HG03521 (cell line): ENCODE data around the gene ACAP2.
A peak's percentile ranks its signal among the peaks of the same experiment; 100 is the strongest.
"Not testable (repeated sequence)": the region's sequence is repeated elsewhere in the genome, so short reads cannot be mapped to it uniquely, and the experiment has no call there.

Experiments used
- ATAC-seq: cut with Tn5 transposase; IDR thresholded peaks from one replicate; pipeline ENCODE4 v1.9.1; 2021; ENCODE audit warnings: mild to moderate bottlenecking, moderate library complexity; ENCODE audit not compliant: unreplicated experiment

The ACAP2 gene, protein sequence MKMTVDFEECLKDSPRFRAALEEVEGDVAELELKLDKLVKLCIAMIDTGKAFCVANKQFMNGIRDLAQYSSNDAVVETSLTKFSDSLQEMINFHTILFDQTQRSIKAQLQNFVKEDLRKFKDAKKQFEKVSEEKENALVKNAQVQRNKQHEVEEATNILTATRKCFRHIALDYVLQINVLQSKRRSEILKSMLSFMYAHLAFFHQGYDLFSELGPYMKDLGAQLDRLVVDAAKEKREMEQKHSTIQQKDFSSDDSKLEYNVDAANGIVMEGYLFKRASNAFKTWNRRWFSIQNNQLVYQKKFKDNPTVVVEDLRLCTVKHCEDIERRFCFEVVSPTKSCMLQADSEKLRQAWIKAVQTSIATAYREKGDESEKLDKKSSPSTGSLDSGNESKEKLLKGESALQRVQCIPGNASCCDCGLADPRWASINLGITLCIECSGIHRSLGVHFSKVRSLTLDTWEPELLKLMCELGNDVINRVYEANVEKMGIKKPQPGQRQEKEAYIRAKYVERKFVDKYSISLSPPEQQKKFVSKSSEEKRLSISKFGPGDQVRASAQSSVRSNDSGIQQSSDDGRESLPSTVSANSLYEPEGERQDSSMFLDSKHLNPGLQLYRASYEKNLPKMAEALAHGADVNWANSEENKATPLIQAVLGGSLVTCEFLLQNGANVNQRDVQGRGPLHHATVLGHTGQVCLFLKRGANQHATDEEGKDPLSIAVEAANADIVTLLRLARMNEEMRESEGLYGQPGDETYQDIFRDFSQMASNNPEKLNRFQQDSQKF

DNA sequence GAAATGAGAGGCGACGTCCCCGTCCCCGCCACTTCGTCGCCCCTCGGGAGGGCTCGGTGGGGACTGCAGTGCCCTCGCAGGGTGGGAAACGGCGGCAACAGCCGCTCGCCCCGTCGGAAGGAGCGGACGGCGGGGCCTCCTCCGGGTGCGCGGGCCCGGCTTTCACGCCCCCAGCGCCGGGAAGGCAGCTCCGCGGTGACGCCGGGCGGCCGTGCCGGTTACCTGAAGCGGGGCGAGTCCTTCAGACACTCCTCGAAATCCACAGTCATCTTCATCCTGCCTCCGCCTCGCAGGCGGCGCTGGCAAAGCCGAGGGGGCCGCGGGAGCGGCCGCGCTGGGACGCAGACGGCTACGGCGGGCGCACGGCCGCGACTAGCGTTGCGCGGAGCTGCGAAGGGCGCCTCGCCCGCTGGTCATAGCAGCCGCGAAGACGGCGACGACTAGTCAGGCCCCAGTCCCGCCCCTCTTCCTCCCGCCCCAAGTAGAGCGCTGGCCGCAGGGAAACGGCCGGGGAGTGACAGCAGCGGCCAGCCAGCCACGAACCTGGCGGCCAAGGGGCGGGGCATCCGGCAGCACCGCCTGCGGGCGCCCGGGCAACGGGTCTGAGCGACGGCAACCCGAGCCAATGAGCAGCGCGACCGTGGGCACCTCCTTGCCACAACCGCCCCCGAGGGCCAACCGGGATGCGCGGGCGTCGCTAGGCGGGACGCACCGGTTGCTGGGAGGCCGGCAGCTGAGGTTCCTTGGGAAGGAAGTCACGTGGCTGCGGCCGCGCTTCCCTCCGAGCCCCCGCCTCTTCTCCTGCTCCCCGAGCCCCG, at the start of gene ACAP2:
TSS of gene ACAP2 (minus strand) at position 448 of the 818 bp plus-strand sequence. CDS start at position 275, 173 bp downstream.
- peak; percentile 91 for ATAC-seq

GRCh38 chr3:195475614-195476013, 32.8 kb upstream of the ACAP2 start:
- no peak for ATAC-seq

DNA sequence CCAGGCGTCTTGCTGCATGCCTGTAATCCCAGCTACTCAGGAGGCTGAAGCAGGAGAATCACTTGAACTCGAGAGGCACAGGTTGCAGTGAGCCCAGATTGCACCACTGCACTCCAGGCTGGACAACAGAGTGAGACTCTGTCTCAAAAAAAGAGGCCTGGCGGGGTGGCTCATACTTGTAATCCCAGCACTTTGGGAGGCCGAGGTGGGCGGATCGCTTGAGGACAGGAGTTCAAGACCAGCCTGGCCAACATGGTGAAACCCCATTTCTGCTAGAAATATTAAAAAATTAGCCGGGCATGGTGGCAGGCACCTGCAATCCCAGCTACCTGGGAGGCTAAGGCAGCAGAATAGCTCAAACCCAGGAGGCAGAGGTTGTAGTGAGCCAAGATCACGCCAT, 32.3 kb upstream of the ACAP2 start:
- ATAC-seq, result not testable (repeated sequence)

- ATAC-seq, result no peak
These were observed 26.0 kb upstream of the ACAP2 start for GRCh38 chr3:195468841-195469240.

GRCh38 chr3:195468391-195468776, 25.6 kb upstream of the ACAP2 start:
- ATAC-seq, result no peak

DNA sequence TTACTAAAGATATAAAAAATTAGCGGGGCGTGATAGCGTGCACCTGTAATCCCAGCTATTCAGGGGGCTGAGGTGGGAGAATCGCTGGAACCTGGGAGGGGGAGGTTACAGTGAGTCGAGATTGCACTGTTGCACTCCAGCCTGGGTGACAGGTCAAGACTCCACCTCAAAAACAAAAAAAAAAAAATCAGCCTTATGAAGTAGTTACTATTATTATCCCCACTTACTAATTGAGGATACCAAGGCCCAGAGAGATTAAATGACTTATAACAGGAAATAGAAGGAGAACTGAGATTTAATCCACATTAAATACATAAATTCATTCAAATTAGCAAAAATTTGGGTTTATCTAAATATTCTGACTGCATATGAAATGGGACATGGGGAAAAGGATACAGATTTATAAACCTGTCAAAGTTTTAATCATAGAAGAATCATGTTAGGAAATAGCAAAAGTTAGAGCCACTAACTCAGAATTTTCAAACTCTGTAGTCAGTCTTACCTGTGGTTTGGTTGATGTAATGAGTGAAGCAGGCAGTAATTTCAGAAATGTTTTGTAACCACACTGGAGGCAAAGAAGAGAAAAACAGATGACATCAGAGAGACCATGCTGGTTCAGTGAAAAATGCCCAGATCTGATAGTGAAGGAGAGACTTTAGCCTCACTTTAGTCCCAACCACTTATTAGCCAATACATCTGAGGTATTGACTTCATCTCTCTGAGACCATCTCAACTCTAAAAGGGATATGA, 25.0 kb upstream of the ACAP2 start:
- ATAC-seq, result no peak

DNA sequence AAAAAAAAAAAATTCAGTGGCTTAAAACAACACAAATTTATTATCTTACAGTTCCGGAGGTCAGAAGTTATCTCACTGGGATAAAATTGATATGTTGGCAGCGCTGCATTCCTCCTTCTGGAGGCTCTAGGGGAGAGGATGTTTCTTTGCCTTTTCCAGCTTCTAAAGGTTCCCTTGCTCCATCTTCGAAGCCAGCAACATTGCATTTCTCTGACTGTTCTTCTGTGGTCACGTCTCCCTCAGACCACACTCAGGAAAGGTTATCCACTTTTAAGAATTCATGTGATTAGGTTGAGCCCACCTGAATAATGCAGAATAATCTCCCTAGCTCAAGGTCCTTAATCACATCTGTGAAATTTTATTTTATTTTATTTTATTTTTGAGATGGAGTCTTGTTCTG, 23.4 kb upstream of the ACAP2 start:
- ATAC-seq, result no peak

DNA sequence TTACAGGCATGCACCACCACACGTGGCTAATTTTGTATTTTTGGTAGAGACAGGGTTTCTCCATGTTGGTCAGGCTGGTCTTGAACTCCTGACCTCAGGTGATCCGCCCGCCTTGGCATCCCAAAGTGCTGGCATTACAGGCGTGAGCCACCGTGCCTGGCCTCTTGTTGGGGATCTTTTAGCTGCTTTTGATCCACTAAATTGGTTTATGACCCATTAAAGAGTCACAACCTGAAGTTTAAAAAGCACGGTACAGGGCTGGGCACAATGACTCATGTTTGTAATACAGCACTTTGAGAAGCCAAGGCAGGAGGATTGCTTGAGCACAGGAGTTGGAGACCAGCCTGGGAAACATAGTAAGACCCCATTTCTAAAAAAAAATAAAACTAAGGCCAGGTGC, 20.1 kb upstream of the ACAP2 start:
- not testable (repeated sequence) for ATAC-seq

- no peak for ATAC-seq
These were observed 19.4 kb upstream of the ACAP2 start for GRCh38 chr3:195462308-195462610.

DNA sequence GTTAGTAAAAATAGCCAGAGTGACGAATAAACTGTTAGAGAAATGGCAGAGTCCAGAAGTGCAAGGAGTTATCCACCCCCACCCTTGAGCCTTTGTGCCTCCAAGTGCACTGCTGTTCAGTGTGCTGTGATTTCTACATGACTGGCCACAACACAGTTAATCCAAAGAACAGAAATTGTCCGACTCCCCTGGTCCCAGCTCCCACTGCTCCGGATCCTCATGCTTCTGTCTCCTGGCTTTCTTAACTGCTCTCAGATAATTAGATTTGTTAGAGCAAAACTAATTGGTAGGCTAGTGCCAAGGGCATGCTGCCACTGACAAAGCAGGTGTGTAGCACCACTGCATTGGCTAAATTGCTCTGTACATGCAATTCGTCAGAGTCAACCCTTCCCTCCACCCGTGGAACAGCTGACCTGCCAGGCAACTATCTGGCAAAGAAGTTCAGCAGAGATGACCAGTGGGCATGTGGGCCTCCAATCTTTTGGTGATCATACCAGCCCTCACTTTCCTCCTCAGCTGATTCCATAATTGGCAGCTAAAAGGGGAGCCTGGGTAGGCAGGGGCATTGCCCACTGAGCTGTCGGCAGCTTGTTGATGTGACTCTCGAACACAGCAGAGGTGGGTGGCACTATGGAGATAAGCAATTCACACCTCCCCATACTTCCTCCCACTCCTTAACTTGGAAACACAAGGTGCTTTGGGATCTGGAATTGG, 18.9 kb upstream of the ACAP2 start:
- ATAC-seq, result no peak

GRCh38 chr3:195460091-195460713, 17.4 kb upstream of the ACAP2 start:
- no peak for ATAC-seq

DNA sequence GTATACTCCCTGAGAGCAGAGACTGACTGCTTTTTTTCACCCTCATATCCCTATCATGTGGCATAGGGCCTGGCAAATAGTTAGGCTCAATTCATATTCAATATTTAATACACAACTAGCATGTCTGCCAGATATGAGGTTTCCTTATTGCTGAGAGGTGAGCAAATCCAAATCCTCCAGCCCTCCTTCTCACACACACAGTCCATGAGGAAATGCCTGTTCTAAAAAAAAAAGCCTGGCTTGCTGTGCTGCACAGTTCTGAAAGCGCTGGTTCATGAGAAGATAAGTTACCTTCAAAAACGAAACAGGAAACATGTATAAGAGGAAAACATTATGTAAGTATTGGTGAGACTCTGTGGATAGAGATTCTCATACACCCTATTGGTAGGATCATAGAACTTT, 15.5 kb upstream of the ACAP2 start:
- ATAC-seq, result no peak

DNA sequence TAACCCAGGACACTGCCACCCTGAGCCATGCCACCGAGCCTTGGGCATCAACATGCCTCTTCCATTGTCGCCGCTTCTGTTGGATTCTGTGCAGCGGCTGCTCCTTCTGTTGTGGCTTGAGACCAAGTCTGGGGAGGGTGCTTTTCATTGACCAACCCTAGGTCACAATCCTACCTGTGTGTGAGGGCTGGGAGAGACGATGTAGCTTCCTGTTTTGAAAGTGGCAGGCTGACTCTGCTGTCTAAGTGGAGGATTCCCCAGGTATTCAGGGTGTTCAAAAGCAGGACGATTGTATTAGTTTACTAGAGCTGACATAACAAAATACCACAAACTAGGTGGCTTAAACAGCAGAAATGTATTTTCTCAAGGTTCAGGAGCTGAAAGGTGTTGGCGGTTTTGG, 13.0 kb upstream of the ACAP2 start:
- ATAC-seq, result no peak

- ATAC-seq, result no peak
These were observed 10.4 kb upstream of the ACAP2 start for GRCh38 chr3:195453236-195453635.

GRCh38 chr3:195451373-195452015, 8.7 kb upstream of the ACAP2 start:
- ATAC-seq, result no peak

DNA sequence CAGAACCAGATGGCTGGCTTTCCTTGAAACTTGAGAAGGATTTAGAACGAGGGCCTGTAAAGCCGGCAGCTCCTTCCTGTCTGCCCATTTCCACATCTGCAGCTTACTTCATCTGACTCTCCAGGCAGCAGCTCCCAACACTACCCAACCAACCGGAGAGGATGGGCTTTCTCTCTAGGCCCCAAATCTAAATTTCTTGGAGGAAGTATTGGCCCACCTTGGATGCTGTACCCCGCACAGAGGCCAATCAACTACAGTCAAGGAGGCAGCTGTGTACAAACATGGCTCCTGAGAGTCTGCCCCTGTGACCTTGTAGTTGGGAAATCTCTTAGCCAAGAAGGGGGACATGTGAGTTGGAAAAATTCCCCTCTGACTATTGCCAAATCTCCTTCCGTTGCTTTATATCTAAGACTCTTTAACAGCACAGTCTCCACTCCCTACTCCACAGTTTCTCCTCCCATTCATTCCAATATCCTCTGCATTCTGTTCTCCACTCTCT, 8.0 kb upstream of the ACAP2 start:
- no peak for ATAC-seq

- no peak for ATAC-seq
These were observed 5.5 kb upstream of the ACAP2 start for GRCh38 chr3:195448205-195448875.

- ATAC-seq, result no peak
These were observed 4.4 kb upstream of the ACAP2 start for GRCh38 chr3:195447201-195447600.
